Thyroid gland (tissue), 4 donors: Measurements from ENCODE around the gene NOC4L.

Experiments
- CTCF ChIP-seq, 6 experiments: fragments of 200-600 bp in 3 of 6; fragments of 450-650 bp in 3 of 6; sonication (generic) in 3 of 6; IDR thresholded peaks; one replicate each; pipeline ENCODE4 v1.5.1; 2016 to 2019; ENCODE audit warnings: antibody characterized with exemption in 6 of 6, mild to moderate bottlenecking in 2 of 6, inconsistent platforms in 1 of 6, moderate library complexity in 1 of 6
- POLR2A ChIP-seq, 2 donors: fragments of 450-650 bp; IDR thresholded peaks; one replicate each; pipeline ENCODE4 v1.6.1; 2017; ENCODE audit warnings: antibody characterized with exemption in 2 of 2, mild to moderate bottlenecking in 2 of 2, moderate library complexity in 1 of 2

GRCh38 chr12:132154341-132154761 lies 10.1 kb downstream of the NOC4L start:
- TF ChIP-seq CTCF (IDR thresholded peaks at IDR 0.05) (no peak), POLR2A (IDR thresholded peaks at IDR 0.05) (no peak)
